Measurements from ENCODE around the gene EVI5. TPM values are rescaled to one million over a fixed set of nuclear protein-coding genes. Genes with fewer than 3 reads are reported as not detected.

EVI5 gene
- total and polyA plus RNA-seq, 10 of the 15 experiments (the other 5 are each of a cell fraction or from before 2014, with no cell fraction given), result 0.27 to 6.8 (median 1.7) TPM

DNA sequence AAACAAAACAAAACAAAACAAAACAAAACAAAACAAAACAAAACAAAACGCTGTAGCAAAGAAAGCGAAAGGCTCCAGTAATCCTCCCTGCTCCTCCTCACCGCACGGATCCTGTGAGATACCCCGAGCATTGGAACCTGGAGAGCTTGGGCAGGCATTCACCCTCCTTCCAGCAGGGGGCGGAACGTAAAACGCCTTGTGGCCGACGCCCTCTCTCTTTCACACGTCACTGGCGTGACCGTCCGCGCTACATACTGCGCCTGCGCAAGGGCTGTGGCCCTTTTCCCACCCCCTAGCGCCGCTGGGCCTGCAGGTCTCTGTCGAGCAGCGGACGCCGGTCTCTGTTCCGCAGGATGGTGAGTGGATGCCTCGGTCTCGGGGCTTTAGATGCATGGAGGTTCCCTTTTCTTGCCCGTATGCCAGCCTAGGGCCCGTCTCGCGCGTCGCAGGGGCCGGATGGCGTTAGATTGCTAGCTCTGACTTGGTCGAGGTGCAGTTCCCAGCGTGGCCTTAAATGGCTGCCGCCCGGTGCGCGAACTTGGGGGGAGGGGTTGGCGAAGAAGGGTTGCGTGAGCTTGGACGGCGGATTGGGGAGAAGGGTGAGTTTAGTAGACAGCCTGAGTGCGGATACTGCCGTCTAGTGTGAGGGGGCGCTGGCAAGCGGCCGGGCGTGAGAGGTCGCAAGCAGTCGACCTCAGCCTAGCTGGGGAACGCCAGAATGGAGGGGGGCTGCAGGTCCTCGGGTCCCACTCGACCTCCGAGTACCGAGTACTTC, 47.0 kb upstream of the EVI5 start, which contains the start of gene RPL5:
Gene RPL5, plus strand, starts transcription at position 279 of the 775 bp plus-strand sequence. Its CDS starts 75 bp downstream, at position 354.
- peak within 1 kb of the TSS; percentile 97 for H3K4me3 ChIP-seq
- intact Hi-C loops (cut with micrococcal nuclease; ENCODE audit: unreplicated experiment), result loop anchor here (2.0 to 10.0 kb wide), 4 partner anchors 21 to 535 kb away; partner anchors contain the start of genes DR1, GLMN and RPAP2
- peaks cover 3 to 23% of the 10 kb centered on the region in 2 experiments; a peak in 3 of 4 replicates for H3K36me3 ChIP-seq (ENCODE audit: control insufficient read depth in 2 of 2, insufficient read depth in 2 of 2, low read length in 1 of 2)
- SMC1A ChIA-PET (ENCODE audit: uncharacterized antibody, unreplicated experiment), result interaction anchor here (0.9 to 1.6 kb wide), 8 partner anchors 107 to 182 kb away, joined by 3 to 4 read pairs (median 3); no protein-coding TSS in a partner anchor
- no peaks in the 10 kb centered on the region for H3K27me3 ChIP-seq (replicated peaks in 1 of 2; ENCODE audit: control insufficient read depth in 2 of 2, insufficient read depth in 2 of 2, low read length in 1 of 2)
- no TSS peak for BruUV-seq (replicated peaks)
- peak; percentile 96 for DNase-seq (ENCODE audit: low read depth, low spot score)
- peak; percentile 93 for FAIRE-seq
- no peaks in the 10 kb centered on the region for H3K4me1 ChIP-seq (ENCODE audit: control insufficient read depth, insufficient read depth, low read length)
- H4K20me1 ChIP-seq (ENCODE audit: control insufficient read depth, insufficient read depth), result no peaks in the 10 kb centered on the region; the same call in 1 of the 2 replicates
- peak within 1 kb of the TSS; percentile 85 for H3K4me2 ChIP-seq (ENCODE audit: control insufficient read depth, insufficient read depth)
- CTCF ChIA-PET, result interaction anchor here (0.7 to 2.5 kb wide), 25 partner anchors 10 to 522 kb away, joined by 3 to 14 read pairs (median 3); partner anchors contain the start of gene DIPK1A
- peak within 1 kb of the TSS; percentile 94 for H3K9ac ChIP-seq (ENCODE audit: control insufficient read depth, insufficient read depth, low read length)
- H3K9me3 ChIP-seq (replicated peaks; ENCODE audit: control insufficient read depth, insufficient read depth, low read length), result no peaks in the 10 kb centered on the region
- in situ Hi-C loops (cut with MboI), result no loop called here
- ATAC-seq, result peak; percentile 89
- H2AFZ ChIP-seq (ENCODE audit: control insufficient read depth, low read depth, low read length), result peak within 1 kb of the TSS; percentile 88
- POLR2A ChIA-PET, result interaction anchor here (0.6 to 1.5 kb wide), 11 partner anchors 9 to 1791 kb away, joined by 3 to 6 read pairs (median 4); no protein-coding TSS in a partner anchor
- peak within 1 kb of the TSS; percentile 95 for H3K27ac ChIP-seq (ENCODE audit: control insufficient read depth, insufficient read depth)
- 1% methylated on average over 57 of the region's 57 CpGs for WGBS (ENCODE audit: insufficient coverage, insufficient replicate concordance, low lambda C conversion rate, missing lambda C conversion rate)
- H3K79me2 ChIP-seq (ENCODE audit: control insufficient read depth, insufficient read depth, low read length), result peaks cover 52% of the 10 kb centered on the region
- RAD21 ChIA-PET (ENCODE audit: unreplicated experiment), result interaction anchor here (0.8 to 1.9 kb wide), 6 partner anchors 83 to 230 kb away, joined by 3 to 7 read pairs (median 5); partner anchors contain the start of gene DIPK1A
- TF ChIP-seq SIN3A (IDR thresholded peaks at IDR 0.05; ENCODE audit: low read depth, low read length), result peak; percentile 72; the same call in 1 of the 2 replicates
- no peak for TF ChIP-seq BRCA1 (IDR thresholded peaks at IDR 0.05; ENCODE audit: low read depth, low read length)
- peak; percentile 94 for TF ChIP-seq POU2F2 (IDR thresholded peaks at IDR 0.05; ENCODE audit: borderline replicate concordance, low read depth, low read length)
- no peak; the same call in none of the 2 replicates for TF ChIP-seq ZNF24 (IDR thresholded peaks at IDR 0.05)
- TF ChIP-seq, protein P1, sequence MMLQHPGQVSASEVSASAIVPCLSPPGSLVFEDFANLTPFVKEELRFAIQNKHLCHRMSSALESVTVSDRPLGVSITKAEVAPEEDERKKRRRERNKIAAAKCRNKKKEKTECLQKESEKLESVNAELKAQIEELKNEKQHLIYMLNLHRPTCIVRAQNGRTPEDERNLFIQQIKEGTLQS (IDR thresholded peaks at IDR 0.05; ENCODE audit: borderline replicate concordance, extremely low read depth, low read depth, low read length), result no peak
- TF ChIP-seq RAD21 (IDR thresholded peaks at IDR 0.05; ENCODE audit: insufficient read depth, low read depth, low read length), result peak; percentile 27; the same call in 1 of the 2 replicates
- peak; percentile 100 for TF ChIP-seq MYC (IDR thresholded peaks at IDR 0.05; ENCODE audit: insufficient read depth, insufficient read length, insufficient replicate concordance, low read length, severe bottlenecking)
- peak; percentile 70; the same call in 1 of the 2 replicates for TF ChIP-seq MTA2 (IDR thresholded peaks at IDR 0.05; ENCODE audit: low read depth)
- TF ChIP-seq USF1 (IDR thresholded peaks at IDR 0.05; ENCODE audit: borderline replicate concordance, extremely low read length, insufficient read depth, low read depth, low read length), result no peak
- no peak for TF ChIP-seq CUX1 (IDR thresholded peaks at IDR 0.05; ENCODE audit: insufficient replicate concordance, low read depth, low read length)
- no peak for TF ChIP-seq PBX3 (IDR thresholded peaks at IDR 0.05; ENCODE audit: insufficient replicate concordance, low read depth, low read length)
- peak; percentile 80 for TF ChIP-seq NR2F1 (conservative IDR thresholded peaks at IDR 0.05)
- TF ChIP-seq NFXL1 (IDR thresholded peaks at IDR 0.05; ENCODE audit: borderline replicate concordance), result no peak
